NCI-H82 treated with DMSO at 0.1 percent for 48 hours (cell line): ENCODE measurements around the gene TRMU.

ENCODE experiments used
- DNase-seq: peaks from one replicate; lab custom pipeline; 2025; ENCODE audit not compliant: unreplicated experiment; lab: John Stamatoyannopoulos, UW

TRMU gene

GRCh38 chr22:46336119-46337078, 885 bp downstream of the TRMU start:
- no peak for DNase-seq

- DNase-seq: no peak
Observed at GRCh38 chr22:46337870-46338269, 2.4 kb downstream of the TRMU start.

GRCh38 chr22:46338636-46339035, 3.1 kb downstream of the TRMU start:
- DNase-seq: no peak

DNA sequence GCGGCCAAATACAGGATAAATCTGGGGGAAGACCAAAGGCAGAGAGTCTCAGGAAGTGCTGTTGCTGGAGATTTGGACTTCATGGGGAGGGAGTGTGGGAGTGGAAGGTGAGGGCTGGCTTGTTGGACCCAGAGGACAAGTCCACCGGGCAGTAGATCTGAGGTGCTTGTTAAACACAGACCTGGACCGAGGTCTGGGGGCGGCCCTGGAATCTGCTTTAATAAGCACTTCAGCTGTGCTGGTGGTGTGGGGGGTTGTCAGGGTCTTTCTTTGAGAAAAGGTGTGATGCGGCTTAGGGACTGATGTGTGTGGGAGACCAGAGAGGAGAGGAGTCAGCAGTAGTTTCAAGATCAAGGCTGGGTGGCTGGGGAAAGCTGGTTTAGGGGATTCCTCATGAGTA, 4.4 kb downstream of the TRMU start:
- no peak for DNase-seq

GRCh38 chr22:46340676-46341075, 5.2 kb downstream of the TRMU start:
- no peak for DNase-seq

GRCh38 chr22:46346680-46347405, 11.3 kb downstream of the TRMU start:
- no peak for DNase-seq

GRCh38 chr22:46347646-46348045, 12.1 kb downstream of the TRMU start:
- no peak for DNase-seq

DNA sequence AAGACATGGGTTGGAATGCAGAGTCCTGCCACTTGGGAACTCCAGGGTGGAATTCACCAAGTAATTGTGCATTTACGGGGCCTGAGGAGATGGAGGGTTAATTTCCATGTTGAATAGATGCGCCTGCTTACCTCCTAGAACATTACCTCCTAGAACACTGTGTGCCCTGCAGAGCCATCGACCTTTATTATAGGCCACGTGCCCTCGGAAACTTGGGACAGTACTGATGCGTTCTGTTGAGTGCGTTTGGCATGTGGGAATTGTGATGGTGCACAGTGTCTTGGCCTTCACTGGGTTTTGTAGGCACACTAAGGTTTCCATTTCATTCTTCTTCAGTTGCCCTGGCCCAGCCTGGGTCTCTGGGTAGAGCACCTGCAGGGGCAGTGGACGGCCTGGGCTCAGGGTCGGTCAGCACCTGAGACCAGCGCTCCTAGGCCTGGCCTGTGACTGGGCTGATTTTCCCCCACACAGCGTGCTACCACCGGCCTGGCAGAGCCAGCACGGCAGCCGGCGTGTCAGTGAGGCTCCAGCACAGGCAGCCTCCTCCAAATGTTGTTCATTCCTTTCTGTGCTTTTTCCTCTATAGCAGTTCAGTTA, 12.7 kb downstream of the TRMU start:
- no peak for DNase-seq

DNA sequence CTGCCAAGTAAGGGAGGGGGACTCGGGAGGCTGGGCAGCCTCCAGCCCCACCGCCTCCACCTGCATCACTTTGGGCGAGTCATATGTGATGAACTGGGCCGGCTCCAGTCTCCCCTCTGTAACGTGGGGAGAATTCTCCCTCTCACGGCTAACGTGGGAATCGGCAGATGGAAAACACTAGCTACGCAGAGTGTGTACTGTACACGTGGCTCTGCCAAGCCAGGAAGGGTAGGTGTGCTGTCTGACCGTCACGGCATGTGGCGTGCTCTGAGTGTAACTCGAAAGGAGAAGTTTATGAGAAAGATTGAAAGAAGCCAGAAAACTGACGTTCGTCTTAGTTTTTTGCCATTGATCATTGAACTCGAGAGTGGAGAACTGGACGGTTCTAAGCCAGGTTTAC, 13.7 kb downstream of the TRMU start:
- no peak for DNase-seq

- DNase-seq: no peak
Observed at GRCh38 chr22:46349681-46350080, 14.2 kb downstream of the TRMU start.

DNA sequence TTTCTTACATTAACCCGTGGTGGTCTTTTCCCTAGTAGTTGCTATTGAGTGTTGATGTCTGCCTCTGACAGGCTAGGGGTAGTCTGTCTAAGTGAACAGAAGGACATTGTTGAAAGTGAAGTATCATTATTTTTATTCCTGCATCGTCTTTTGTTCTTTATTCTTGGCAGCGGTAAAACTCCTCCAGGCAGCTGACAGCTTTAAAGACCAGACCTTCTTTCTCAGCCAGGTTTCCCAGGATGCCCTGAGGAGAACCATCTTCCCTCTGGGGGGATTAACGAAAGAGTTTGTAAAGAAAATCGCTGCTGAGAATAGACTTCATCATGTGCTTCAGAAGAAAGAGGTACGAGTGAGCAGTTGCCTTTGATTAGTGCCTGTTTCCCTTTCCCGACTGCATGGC, 14.6 kb downstream of the TRMU start:
- no peak for DNase-seq

- DNase-seq: no peak
Observed at GRCh38 chr22:46350646-46351045, 15.1 kb downstream of the TRMU start.

GRCh38 chr22:46351131-46351735, 15.7 kb downstream of the TRMU start:
- no peak for DNase-seq

- no peak for DNase-seq
Observed at GRCh38 chr22:46351767-46352166, 16.3 kb downstream of the TRMU start.

DNA sequence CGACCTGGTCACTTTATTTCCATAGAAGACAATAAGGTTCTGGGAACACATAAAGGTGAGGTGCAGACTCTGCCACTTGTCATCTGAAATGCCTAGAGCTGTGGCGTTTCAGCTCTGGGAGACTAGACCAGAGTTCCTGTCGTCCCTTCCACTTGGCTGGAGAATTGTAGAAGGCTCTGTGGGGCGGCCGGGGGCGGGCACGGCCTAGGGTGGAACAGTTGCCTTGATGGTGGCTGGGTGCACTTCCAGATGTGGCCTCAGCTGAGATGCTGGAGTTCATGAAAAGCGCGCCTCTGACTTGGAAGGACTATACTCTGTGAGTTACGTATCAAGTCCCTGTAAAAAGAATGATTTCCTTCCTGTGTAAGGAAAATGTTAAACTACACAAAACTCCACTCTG, 16.8 kb downstream of the TRMU start:
- DNase-seq: no peak

DNA sequence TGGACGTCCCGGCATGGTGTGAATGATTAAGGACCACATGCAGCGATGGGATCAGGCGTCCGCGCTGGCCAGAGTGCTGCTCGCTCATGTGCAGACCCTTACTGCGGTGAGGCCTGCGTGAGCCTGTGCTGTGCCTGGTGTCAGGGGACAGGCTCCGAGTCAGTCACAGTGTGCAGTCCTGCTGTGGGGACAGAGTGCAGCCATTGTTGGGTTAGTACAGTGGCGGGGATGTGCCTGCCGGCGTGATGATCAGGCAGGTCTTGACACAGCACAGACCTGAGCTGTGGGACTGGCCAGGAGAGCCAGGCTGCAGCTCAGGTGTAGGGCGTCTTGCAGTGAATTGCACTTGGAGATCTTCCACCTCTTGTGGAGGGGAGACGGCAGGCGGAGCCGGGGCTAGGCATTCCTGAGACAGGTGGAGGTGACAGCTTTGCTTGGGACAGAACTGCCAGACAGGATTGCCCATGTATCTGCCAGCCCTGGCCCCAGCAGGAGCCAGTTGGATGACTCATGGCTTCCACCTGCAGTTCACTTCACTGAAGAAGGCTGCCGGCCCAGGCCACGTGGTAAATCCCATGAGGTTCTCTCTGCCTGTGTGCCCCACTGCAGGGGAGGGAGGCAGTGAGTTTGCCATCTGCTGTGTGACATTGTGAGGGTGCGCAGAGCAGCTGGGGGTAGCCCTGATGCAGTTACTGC, 17.3 kb downstream of the TRMU start:
- no peak for DNase-seq

GRCh38 chr22:46353483-46354105, 18.1 kb downstream of the TRMU start:
- DNase-seq: no peak

DNA sequence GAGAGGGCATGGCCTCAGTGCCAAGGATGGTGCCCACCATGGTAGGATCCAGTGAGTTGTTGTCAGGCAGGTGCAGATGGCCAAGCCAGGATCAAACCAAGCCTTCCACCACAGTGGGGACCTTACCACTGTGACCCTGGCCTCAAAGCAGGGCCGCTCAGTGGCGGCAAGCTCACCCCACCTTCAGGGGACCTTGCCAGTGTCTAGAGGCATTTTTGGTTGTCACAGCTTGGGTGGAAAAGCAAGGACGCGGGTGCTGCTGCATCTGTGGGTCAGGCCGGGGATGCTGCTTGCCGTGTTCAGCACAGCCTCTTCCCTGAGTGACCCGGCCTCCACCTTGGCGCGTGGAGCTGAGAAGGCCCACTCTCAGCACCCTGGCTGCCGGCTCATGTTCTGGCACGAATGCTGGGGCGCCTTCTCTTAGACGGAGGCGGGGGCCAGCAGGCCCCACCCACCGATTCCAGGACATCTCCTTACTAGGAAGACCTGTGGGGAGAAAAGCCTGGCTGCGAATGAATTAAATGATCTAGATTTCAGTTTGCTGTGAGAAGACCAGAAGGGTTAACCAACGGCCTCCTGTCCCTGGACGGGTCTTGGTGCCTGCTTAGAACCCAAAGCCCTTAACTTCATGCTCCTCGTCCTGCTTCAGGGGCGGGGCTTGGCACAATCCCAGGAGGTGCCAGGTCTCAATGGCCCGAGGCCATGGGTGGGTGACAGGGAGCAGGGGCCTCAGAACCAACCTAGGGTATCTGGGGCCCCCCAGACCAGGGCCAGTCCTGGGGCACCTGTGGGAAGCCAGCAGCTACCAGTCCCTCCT, 18.9 kb downstream of the TRMU start:
- DNase-seq: no peak

DNA sequence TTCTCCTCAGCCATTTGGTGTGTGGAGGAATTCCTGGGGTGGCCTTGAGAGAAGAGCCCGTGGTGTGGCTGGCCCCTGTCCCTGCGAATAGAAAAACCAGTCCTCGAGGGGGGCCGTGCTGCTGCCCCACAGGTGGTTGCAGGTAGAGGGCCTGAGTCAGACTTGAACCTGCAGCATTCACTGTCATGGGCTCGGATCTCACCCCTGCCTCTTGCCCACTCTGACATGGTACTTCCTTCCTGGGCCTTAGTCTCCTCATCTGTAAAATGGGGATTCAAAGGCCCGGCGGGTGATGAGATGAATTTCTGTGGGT, 19.4 kb downstream of the TRMU start:
- DNase-seq: no peak
